CD4-positive, alpha-beta T cell (primary cell): ENCODE results near the gene IL7R. TPM values are rescaled to one million over a fixed set of nuclear protein-coding genes. Genes with fewer than 3 reads are reported as not detected.

ENCODE experiments used
- ATAC-seq: fragments of 200-7000 bp; cut with Tn5 transposase; one replicate; pipeline ENCODE4 v1.10.0; 2022; ENCODE audit warnings: mild to moderate bottlenecking; ENCODE audit not compliant: poor library complexity
- CTCF ChIA-PET: fragments of 350-600 bp; sonication (Branson Sonifier 250); formaldehyde crosslinking; loops from one replicate; lab custom pipeline; 2021; ENCODE audit warnings: antibody characterized with exemption, inconsistent platforms; lab: Charles Lee
- POLR2A ChIA-PET: fragments of 350-600 bp; sonication (Branson Sonifier 250); formaldehyde crosslinking; loops from one replicate; lab custom pipeline; 2021; ENCODE audit warnings: antibody characterized with exemption, inconsistent platforms; lab: Charles Lee
- DNase-seq, 14 experiments: peaks; one replicate each; pipeline ENCODE4 v3.0.0-alpha.2; 2013 to 2020; ENCODE audit warnings: mixed read lengths in 2 of 14
- H3K27ac ChIP-seq, 2 donors: one replicate each; pipeline versions ENCODE4 v1.5.1 to v1.7.0; 2013; ENCODE audit warnings: low read length in 2 of 2, low read depth in 1 of 2, mild to moderate bottlenecking in 1 of 2
- H3K27me3 ChIP-seq, 2 experiments: 1 replicate in 1 of 2; 2 replicates in 1 of 2; pipeline versions ENCODE4 v1.6.1 to v1.7.0; 2013; ENCODE audit warnings: low read length in 2 of 2, control low read depth in 1 of 2, mild to moderate bottlenecking in 1 of 2, moderate library complexity in 1 of 2; ENCODE audit not compliant: insufficient read depth in 2 of 2, control insufficient read depth in 1 of 2
- H3K36me3 ChIP-seq: one replicate; pipeline ENCODE4 v1.6.1; 2013; ENCODE audit warnings: low read length, control low read depth; ENCODE audit not compliant: insufficient read depth
- H3K4me1 ChIP-seq: one replicate; pipeline ENCODE4 v1.6.1; 2013; ENCODE audit warnings: low read length, control low read depth; ENCODE audit not compliant: insufficient read depth
- H3K4me3 ChIP-seq: one replicate; pipeline ENCODE4 v1.5.1; 2013; ENCODE audit warnings: mild to moderate bottlenecking, low read length, moderate library complexity
- H3K9me3 ChIP-seq, 2 experiments: 1 replicate in 1 of 2; 2 replicates in 1 of 2; pipeline versions ENCODE4 v1.6.1 to v1.7.0; 2013; ENCODE audit warnings: low read length in 2 of 2, mild to moderate bottlenecking in 2 of 2, control low read depth in 1 of 2, moderate library complexity in 1 of 2; ENCODE audit not compliant: control insufficient read depth in 1 of 2, insufficient read depth in 1 of 2
- H3K27ac Mint-ChIP-seq: one replicate; pipeline ENCODE4 v1.8.0; 2020; ENCODE audit warnings: mixed read lengths
- H3K27me3 Mint-ChIP-seq: one replicate; pipeline ENCODE4 v1.8.0; 2021; ENCODE audit warnings: mixed read lengths
- H3K36me3 Mint-ChIP-seq: one replicate; pipeline ENCODE4 v1.8.0; 2021; ENCODE audit warnings: low read depth, mixed read lengths
- H3K4me1 Mint-ChIP-seq: one replicate; pipeline ENCODE4 v1.8.0; 2021; ENCODE audit warnings: low read depth, mixed read lengths
- H3K4me3 Mint-ChIP-seq: one replicate; pipeline ENCODE4 v1.8.0; 2020; ENCODE audit warnings: mild to moderate bottlenecking, mixed read lengths
- H3K9me3 Mint-ChIP-seq: one replicate; pipeline ENCODE4 v1.8.0; 2020; ENCODE audit warnings: mixed read lengths
- intact Hi-C, 2 experiments: fragments of 100-400 bp; cut with DNase I in 1 of 2; cut with micrococcal nuclease in 1 of 2; formaldehyde crosslinking; loops; one replicate each; pipeline versions ENCODE4 v1.15.1 to v1.9.0; 2023 to 2025; cut with DNase I, micrococcal nuclease
- total RNA-seq, 174 experiments: library from RNA in 2 of 174; stranded (reverse) in 2 of 174; gene quantifications; one replicate each; pipeline ENCODE4 v1.2.3 and lab custom pipeline; 2021 to 2026
- TF ChIP-seq, protein P1 (sequence below): fragments of 200-600 bp; IDR thresholded peaks from one replicate; pipeline ENCODE4 v1.8.0; 2022; ENCODE audit warnings: antibody characterized with exemption, mild to moderate bottlenecking

The IL7R gene
- total RNA-seq, 2 experiments from 2014 or later: 623 to 638 TPM

DNA sequence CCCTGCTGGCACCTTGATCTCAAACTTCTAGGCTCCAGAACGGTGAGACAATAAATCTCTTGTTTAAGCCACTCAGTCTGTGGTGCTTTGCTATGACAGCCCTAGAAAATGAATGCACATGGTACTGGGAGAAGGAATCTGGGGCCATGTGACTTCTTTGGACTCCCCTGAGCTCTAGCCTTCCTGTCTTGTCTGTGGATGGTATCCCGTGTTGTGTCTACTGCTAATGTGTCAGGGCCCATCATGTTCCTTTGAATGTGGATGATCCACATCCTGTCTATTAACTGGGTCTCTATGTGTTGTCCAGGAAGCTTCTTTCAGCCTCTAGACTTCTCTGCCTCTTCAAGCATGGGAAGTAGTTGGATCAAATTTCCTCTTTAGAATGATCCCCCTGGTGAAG lies 25.1 kb downstream of the IL7R start:
- intact Hi-C loops: loop anchor here in 1 of 2 experiments (5.0 kb wide), 1 partner anchor 41 kb away; no protein-coding TSS in a partner anchor
- ChIA-PET CTCF (interaction anchor here (0.7 to 4.7 kb wide), 4 partner anchors 43 to 231 kb away, joined by 3 to 20 read pairs (median 5); no protein-coding TSS in a partner anchor), POLR2A (interaction anchor here (0.6 to 5.9 kb wide), 32 partner anchors 8 to 264 kb away, joined by 3 to 104 read pairs (median 6); partner anchors contain the start of genes IL7R and SPEF2)
- peaks cover 33% of the 10 kb centered on the region for H3K4me1 ChIP-seq
- peaks cover 0 to 5% of the 10 kb centered on the region in 2 experiments for H3K9me3 ChIP-seq
- Mint-ChIP-seq H3K27me3 (no peaks in the 10 kb centered on the region), H3K4me3 (no peak overlapping the region), H3K4me1 (peaks cover 78% of the 10 kb centered on the region), H3K9me3 (peaks cover 9% of the 10 kb centered on the region), H3K27ac (peak overlapping the region; percentile 65), H3K36me3 (peaks cover 47% of the 10 kb centered on the region)
- peaks cover 30% of the 10 kb centered on the region for H3K36me3 ChIP-seq
- H3K27me3 ChIP-seq: no peaks in the 10 kb centered on the region
- peak; percentile 22 for ATAC-seq
- TF ChIP-seq, protein P1, sequence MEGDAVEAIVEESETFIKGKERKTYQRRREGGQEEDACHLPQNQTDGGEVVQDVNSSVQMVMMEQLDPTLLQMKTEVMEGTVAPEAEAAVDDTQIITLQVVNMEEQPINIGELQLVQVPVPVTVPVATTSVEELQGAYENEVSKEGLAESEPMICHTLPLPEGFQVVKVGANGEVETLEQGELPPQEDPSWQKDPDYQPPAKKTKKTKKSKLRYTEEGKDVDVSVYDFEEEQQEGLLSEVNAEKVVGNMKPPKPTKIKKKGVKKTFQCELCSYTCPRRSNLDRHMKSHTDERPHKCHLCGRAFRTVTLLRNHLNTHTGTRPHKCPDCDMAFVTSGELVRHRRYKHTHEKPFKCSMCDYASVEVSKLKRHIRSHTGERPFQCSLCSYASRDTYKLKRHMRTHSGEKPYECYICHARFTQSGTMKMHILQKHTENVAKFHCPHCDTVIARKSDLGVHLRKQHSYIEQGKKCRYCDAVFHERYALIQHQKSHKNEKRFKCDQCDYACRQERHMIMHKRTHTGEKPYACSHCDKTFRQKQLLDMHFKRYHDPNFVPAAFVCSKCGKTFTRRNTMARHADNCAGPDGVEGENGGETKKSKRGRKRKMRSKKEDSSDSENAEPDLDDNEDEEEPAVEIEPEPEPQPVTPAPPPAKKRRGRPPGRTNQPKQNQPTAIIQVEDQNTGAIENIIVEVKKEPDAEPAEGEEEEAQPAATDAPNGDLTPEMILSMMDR: no peak
- peak in 1 of 14 experiments; percentile 44 for DNase-seq
- no peak overlapping the region for H3K27ac ChIP-seq
- H3K4me3 ChIP-seq: no peak overlapping the region

GRCh38 chr5:35884191-35884769 lies 27.6 kb downstream of the IL7R start:
- ChIA-PET CTCF (no interaction called here), POLR2A (interaction anchor here (0.7 to 5.9 kb wide), 15 partner anchors 9 to 969 kb away, joined by 3 to 73 read pairs (median 4); partner anchors contain the start of genes BRIX1, IL7R and RAD1)
- ATAC-seq (peak; percentile 27), DNase-seq (peak in 2 of 14 experiments; percentile 50 to 51)
- Mint-ChIP-seq H3K27ac (peak overlapping the region; percentile 55), H3K4me3 (no peak overlapping the region), H3K27me3 (no peaks in the 10 kb centered on the region), H3K4me1 (peaks cover 55% of the 10 kb centered on the region), H3K36me3 (peaks cover 22% of the 10 kb centered on the region), H3K9me3 (peaks cover 3% of the 10 kb centered on the region)
- Histone ChIP-seq H3K36me3 (peaks cover 5% of the 10 kb centered on the region), H3K9me3 (peaks cover 0 to 5% of the 10 kb centered on the region in 2 experiments), H3K4me3 (no peak overlapping the region), H3K27ac (no peak overlapping the region), H3K4me1 (peaks cover 20% of the 10 kb centered on the region), H3K27me3 (no peaks in the 10 kb centered on the region)
- TF ChIP-seq, protein P1: no peak
- intact Hi-C loops: loop anchor here in 1 of 2 experiments (5.0 kb wide), 1 partner anchor 38 kb away; no protein-coding TSS in a partner anchor

DNA sequence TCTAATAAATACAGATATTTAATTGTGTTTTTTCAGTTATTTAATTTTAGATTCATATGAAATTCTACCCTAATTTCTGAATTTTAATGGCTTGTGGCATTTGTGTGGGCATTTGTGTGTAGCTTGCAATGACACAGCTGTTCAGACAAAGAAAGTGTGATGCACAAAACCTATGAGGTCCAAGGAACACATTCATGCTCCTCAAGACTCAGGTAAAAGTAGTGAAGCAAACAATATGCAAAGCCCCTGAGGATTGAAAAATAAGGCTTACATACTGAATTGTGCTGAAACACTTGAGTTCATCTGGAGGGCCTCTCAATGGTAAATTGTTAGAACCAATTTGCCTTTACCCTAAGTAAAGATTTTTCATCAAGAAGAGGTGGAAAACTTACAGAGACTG lies 28.1 kb downstream of the IL7R start:
- H3K27me3 ChIP-seq: no peaks in the 10 kb centered on the region
- H3K27ac ChIP-seq: no peak overlapping the region
- POLR2A ChIA-PET: interaction anchor here (0.7 to 2.1 kb wide), 17 partner anchors 9 to 969 kb away, joined by 3 to 19 read pairs (median 4); partner anchors contain the start of genes BRIX1, IL7R and RAD1
- peaks cover 0 to 5% of the 10 kb centered on the region in 2 experiments for H3K9me3 ChIP-seq
- peaks cover 18% of the 10 kb centered on the region for H3K4me1 ChIP-seq
- intact Hi-C loops: loop anchor here in 1 of 2 experiments (5.0 kb wide), 1 partner anchor 38 kb away; no protein-coding TSS in a partner anchor
- H3K36me3 ChIP-seq: peaks cover under 1% of the 10 kb centered on the region
- peaks cover 50% of the 10 kb centered on the region for H3K4me1 Mint-ChIP-seq
- TF ChIP-seq, protein P1: no peak
- DNase-seq (no peak), ATAC-seq (no peak)
- CTCF ChIA-PET: no interaction called here
- H3K36me3 Mint-ChIP-seq: peaks cover 17% of the 10 kb centered on the region
- no peaks in the 10 kb centered on the region for H3K27me3 Mint-ChIP-seq
- peaks cover 3% of the 10 kb centered on the region for H3K9me3 Mint-ChIP-seq
- H3K4me3 Mint-ChIP-seq: no peak overlapping the region
- no peak overlapping the region for H3K4me3 ChIP-seq
- peak overlapping the region; percentile 55 for H3K27ac Mint-ChIP-seq
